ENCODE measurements around the gene RPLP2.

The RPLP2 gene

DNA sequence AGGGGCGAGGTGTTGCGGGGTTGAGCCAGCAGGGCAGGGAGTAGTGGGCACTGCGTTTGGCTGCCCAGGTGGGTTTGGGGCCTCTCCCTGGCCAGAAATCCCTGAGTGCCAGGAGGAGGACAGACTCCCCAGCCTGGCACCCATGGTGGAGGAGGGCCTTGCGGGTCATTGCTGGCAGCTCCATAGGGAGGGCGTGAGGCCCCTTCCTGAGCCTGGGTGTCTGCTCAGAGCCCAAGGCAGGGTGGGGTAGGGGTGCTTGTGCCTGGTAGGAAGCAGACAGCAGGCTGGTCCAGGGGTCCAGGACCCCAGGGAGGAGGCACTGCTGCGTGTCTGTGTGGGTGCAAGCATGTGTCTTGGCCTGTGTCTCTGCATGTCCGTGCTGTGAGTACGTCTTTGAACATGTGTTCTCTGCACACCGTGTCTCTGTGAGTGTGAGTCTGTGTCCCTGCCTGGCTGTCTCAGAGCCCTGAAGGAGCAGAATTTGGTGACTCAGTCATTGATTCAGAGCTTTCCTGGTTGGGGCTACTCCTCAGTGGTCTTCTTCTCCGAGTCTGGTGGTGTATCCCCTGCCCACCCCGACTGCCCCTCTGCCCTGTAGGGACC is 36.8 kb downstream of the RPLP2 start:
- no peak for DNase-seq (ENCODE audit: extremely low read depth in 1 of 2, low read depth in 1 of 2)

DNA sequence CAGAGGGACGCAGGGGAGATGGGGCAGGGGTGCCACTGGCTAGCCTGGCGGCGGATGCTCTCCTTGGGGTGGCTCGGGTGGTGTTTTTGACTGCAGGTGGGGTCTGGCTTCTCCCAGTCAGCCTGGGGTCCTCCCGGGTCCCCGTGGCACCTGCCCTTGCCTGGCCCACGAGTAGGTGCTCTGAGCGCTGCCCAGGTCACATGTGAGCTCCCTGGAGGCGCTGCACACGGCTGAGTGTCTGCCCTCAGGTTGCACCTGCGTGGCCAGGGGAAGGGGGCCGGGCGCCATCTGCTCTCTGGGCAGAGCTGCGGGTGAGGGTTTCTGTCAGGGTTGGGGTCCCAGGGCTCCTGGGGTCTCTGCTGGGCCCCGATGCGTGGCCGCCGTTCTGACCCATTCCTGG is 38.1 kb downstream of the RPLP2 start:
- no peak for DNase-seq (ENCODE audit: extremely low read depth in 1 of 2, low read depth in 1 of 2)

DNA sequence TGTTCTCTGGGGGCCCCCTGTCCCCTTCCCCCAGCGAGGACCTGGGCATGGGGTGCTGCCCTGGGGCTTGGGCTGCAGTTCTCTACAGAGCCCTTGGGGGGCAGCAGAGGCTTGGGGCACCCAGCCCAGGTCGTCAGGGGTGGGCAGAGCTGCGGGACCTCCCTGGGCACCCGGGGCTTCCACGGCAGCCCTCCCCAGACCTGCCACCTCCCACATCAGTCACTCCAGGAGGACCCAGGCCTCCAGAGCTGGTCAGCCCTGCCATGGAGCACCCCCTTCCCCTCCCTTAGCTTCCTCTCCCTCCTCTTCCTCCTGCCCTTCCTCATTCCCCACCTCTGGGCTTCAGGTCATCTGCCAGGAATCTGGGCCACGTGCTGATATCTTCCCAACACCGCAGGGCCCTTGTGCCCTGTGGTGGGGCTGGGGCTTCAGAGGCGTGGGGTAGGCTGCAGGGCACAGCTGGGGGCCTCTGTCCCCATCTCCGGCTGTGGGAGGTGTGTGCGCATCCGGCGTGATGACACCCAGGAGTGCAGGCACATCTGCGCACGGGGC is 38.7 kb downstream of the RPLP2 start:
- no peak for DNase-seq (ENCODE audit: extremely low read depth in 1 of 2, low read depth in 1 of 2)

DNA sequence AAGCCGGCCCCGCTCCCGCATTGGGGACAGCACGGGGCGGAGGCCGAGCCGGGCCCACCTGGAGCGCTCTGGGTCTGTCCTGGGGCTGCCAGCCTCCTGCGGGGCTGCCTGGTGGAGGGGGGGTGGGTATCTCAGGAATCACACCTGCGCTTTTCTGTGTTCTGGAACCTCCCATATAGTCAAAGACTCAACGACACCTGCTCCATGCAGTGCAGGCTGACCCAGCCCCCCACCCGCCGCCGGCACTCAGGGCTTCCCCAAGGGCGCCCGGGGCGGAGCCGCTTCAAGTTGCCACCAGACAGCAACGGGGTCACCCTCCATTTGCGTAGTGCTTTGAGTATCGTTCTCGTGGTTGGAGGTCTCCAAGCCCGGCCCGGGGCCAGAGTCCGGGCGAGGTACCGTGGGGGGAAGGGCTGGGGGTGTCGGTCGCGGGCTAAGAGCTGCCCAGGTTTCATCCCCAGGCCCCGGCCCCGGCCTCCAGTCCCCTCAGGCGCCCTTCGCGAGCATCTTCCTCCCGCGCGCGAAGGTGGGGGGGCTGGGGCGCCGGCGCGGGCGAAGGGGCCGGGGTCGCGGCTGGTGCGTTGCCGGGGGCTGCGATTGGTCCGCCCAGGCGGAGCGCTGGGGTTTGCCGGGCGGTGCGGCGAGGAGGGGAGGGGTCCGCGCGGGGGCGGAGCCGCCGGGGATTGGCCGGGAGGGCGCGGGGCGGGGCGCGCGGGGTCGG is 39.5 kb downstream of the RPLP2 start:
- DNase-seq (ENCODE audit: extremely low read depth in 1 of 2, low read depth in 1 of 2), result no peak

DNA sequence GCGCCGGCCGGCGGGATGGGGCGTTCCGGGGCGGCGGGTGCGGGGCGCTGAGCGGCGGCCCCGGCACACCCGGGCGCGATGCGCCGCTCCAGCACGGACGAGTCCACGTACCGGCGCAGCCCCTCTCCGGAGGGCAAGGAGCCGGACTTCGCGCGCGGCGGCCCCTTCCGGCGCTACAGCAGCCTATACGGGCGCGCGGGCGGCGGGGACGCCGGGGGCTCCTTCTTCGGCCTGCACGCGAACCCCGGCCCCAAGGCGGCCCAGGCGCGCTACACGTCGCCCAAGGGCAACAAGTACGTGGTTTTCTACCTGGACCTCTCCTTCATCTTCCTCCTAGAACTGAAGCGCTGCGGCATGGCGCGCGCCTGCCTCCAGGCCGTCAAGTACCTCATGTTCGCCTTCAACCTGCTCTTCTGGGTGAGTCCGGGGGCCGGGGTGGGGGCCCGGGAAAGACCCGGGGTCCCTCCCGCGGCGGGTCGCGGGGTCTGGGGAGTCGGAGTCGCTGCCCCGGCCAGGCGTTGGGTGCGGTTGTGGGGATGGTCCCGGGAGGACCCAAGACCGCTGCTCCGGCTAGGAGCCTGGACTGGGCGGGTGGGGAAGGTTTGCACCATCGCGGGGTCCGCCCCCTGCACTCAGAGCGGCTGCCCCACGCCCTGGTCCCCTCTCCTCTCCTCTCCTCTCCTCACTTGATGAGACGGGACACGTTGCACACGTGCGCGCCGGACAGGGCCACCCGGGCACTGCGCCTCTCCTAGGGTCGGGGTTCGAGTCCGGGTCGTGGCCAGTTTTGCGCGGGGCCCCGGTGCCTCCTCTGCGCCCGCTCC is 40.4 kb downstream of the RPLP2 start:
- no peak for DNase-seq (ENCODE audit: extremely low read depth in 1 of 2, low read depth in 1 of 2)

DNA sequence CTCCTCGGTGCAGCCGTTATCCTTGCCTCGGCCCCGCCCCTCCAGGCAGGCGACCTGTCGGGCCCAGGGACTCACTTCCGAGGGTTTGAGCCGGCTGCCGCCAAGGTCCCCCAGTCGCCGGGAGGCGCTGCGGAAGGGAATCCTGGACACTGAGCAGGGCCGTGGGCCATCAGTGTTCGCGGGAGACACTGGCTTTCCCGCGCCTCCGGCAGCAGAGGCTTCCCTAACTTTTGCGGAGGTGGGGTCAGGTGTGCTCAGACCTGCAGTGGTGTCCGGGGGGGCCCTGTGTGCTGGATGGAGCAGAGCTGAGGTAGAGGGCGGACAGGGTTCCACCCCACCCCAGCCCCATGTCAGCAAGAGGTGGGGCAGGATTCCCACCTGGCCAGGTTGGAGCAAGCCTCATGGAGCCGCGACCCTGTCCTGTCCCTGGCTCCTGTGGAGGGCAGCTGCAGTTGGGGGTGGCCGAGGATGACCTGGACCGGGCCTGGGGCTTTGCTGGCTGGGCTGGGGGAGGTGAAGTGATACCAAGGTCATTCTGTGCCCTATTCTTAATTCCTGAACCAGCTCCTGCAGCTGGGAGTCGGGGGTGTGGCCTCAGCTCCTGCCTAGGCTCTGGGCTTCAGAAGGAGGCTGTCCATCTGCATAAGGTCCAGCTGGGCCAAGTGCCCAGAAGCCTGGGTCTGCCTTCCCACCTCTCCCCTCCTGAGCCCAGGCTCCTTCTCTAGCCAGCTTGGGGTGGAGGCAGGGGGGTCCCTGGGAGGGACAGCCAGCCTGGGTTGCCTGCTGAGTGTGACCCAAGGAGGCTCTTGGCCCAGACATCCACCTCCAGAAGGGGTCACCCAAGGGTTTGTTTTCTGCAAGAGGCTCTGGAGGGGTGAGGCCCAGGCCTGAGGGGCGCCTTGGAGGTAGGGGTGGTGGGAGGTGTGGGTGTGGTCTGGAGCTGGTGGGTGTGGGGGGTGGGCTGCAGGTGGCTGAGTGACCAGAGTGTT is 41.3 kb downstream of the RPLP2 start:
- no peak for DNase-seq (ENCODE audit: extremely low read depth in 1 of 2, low read depth in 1 of 2)

DNA sequence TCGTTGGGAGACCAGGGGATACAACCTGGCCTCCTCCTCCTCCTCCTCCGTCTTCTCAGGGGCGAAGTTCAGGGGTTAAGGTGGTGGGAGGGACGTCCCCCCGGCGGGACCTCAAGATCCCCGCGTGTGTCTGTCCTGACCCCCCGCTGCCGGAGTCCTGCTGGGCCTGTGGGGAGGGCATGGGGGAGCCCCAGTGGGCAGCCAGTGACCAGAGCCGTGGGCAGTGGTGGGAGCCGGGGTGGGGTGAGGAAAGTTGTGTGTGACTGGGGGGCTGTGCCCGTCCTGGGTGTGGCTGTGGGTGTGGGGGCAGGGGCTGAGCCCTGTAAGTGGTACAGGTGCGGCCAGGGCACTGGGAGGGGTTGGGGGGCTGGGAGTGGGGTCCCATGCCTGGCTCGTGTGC is 43.0 kb downstream of the RPLP2 start:
- DNase-seq (ENCODE audit: extremely low read depth in 1 of 2, low read depth in 1 of 2), result no peak

DNA sequence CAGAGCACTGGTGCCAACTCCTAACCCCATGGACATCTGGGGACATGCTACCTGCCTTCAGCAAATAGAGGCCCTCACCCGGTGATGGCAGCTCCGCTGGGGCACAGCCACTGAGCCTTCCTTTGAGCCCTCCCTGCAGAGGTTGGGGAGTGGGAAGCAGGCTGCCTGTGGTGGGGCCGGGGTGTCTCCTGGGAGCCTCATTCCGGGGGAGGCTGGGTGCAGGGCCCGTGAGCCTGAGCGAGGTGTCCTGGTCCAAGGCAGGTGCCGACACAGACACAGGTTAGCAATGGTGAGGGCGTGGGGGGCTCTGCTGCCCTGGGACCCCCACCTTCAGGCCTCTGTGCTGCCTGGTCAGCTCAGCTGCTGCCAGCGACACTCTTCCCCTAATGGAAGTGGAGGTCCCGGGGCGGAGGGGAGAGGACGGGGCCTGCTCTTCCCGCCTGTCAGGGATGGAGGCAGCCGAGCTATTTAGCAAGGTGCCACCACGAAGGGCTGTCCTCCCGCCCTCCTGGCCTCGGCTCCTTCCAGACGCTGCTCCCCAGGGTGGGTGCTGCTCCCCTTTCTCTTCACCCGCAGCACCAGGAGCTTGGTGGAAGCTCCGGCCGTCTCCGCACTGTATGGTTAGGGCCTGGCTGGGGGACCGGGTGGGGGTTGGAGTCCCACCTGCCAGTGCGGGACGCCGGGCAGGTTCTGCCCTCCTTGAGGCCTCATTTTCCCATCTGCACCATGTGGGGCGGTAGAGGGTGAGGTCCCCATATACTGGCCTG is 44.1 kb downstream of the RPLP2 start:
- DNase-seq (ENCODE audit: extremely low read depth in 1 of 2, low read depth in 1 of 2), result no peak

DNA sequence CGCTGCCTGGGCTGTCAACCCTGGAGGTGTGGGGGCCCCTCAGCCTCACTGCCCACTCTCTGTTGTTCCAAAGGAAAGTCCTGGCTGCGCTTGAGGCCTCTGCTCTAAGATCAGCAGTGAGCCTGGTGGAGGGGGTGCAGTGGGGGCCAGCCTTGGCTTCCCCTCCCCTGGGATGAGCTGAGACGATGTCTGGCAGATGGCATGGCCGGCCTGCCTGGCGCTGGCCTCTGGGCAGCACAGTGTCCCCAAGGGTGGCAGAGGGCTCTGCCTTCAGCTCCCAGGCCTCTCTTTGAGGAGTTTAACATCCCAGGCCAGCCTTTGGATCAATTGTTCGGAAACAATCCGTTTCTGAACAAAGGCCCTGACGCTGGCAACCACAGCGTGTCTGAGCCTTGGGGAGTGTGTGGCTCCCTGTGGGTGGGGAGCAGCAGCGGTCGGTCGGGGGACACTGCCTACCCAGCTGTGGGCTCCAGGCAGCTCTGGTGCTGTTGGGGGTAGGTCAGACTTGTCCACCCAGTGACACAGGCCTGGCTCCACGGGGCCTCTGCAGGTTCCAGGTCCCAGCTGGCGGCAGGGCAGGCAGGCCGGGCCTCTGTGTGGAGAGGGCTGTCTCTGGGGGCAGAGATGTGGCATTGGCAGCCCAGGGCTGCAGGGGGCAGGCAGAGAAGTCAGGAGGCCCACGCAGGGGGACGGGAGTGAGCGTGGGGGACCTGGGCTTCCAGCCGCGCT is 45.0 kb downstream of the RPLP2 start:
- DNase-seq (ENCODE audit: extremely low read depth in 1 of 2, low read depth in 1 of 2), result no peak

DNA sequence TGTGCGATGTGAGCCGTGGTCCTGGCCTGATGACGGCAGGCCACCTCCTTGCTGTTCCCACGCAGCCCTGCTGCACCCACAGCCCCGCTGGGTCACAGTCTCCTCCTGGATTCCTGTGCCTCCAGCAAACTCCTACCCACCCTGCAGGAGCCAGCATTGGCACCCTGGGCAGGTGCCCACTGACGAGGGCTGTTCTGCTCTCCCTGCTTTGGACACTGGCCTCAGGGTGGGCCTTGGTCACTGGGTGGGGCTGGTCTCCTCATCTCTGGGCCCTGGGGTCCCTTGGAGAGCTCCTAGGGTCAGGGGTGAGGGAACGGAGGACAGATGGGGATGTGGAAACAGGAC is 45.5 kb downstream of the RPLP2 start:
- DNase-seq (ENCODE audit: extremely low read depth in 1 of 2, low read depth in 1 of 2), result no peak

DNA sequence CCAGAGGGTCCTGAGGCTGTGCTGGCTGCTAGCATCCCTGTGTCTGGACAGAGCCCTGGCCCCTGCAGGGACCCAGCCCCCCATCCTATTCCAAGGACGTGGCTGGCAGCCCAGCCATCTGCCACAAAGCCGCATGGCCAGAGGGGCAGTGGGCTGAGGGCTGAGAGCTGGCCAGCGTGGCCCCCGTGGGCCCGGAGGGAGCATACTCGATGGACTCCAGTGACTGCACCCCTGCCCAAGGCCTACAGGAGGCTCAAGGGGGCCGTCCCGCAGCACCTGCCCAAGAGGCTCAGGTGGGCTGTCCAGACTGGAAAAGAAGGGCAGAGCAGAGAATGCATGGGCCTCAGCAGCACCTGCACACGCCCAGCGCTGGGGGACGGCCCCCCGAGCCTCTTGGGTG is 46.0 kb downstream of the RPLP2 start:
- no peak for DNase-seq (ENCODE audit: extremely low read depth in 1 of 2, low read depth in 1 of 2)

DNA sequence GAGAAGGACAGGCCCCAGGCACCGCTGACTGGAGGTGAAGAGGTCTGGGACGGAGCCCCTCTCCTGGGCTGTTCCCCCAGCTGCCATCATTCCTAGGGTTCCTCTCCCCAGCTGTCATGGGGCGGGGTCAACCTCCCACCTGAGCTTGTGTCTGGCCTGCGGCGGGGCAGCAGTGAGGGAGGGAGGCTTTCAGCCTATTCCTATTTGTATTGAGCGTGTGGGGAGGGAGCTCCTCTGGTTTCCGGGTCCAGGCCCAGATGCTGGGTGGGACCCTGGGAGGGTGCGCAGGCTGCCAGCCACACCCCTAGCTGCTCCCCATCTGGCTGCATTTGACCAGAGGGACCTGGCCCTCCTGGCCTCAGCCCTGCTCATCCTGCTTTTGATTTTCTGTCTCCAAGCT is 46.6 kb downstream of the RPLP2 start:
- DNase-seq (ENCODE audit: extremely low read depth in 1 of 2, low read depth in 1 of 2), result no peak

DNA sequence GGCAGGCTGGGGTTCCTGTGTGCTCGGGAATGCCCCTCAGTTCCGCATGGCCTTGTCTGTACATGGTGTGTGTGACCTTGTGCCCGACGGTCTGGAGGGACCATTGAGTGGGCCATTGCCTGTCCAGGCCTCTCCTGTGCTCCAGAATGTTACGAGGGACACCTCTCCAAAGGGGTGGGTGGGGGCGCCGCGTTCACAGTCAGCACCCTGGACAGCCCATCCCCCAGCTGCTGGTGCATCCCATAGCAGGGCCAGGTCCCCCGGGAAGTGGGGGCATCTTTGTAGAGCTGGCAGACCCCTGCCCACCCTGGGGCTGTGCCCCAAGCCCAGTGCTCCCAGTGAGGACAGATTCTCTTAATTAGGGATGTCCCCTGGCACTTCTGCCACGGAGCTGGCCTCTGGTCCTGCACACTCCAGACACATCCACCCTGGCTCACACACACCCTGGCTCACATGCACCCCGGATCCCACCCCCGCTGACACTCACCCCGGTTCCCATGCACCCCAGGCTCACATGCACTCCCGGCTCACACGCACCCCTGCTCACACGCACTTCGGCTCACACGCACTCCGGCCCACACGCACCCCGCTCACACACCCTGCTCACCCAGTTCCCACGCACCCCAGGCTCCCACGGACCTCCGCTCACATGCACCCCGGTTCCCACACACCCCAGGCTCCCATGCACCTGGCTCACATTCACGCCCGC is 48.4 kb downstream of the RPLP2 start:
- DNase-seq (ENCODE audit: extremely low read depth in 1 of 2, low read depth in 1 of 2), result no peak

DNA sequence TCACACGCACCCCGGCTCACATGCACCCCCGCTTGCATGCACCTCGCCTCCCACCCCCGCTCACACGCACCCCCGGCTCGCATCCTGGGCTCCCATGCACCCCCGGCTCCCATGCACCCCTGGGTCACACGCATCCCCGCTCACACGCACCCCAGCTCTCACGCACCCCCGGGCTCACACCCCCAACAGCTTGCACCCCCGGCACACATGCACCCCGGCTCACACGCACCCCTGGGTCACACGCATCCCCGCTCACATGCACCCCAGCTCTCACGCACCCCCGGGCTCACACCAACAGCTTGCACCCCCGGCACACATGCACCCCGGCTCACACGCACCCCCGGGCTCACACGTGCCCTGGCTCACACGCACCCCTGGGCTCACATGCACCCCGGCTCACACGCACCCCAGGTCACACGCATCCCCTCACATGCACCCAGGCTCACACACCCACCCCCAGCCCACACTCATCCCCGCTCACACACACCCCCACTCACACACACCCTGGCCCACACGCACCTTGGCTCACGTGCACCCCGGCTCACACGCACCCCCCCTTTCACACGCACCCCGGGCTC is 49.1 kb downstream of the RPLP2 start:
- no peak for DNase-seq (ENCODE audit: extremely low read depth in 1 of 2, low read depth in 1 of 2)

DNA sequence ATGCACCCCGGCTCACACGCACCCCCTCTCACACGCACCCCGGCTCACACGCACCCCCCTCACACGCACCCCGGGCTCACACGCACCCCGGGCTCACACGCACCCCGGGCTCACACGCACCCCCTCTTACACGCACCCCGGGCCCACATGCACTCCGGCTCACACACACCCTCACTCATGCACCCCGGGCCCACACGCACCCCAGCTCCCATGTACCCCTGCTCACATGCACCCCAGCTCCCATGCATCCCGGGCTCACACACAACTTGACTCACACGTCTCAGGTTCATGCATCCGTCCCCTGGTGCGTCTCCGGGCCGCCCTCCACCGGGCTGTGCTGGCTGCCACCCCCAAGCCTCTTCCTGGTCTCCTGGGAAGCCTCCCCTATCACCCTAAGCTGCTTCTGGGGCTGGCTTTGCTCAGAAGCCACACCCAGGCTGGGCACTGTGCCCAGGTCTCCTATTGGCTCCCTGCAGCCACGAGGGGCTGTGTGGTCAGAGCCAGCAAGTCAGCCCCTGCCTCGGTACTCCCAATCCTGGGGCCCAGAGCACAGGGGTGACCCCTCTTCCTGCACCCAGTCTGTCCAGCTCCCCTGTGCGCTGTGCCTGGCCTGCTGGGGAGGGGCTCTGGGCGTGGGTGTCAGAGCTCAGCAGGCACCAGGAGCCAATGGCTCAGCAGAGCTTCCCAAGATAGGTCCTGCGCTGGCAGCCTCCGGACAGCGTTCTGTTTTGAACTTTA is 49.8 kb downstream of the RPLP2 start:
- DNase-seq (ENCODE audit: extremely low read depth in 1 of 2, low read depth in 1 of 2), result no peak

DNA sequence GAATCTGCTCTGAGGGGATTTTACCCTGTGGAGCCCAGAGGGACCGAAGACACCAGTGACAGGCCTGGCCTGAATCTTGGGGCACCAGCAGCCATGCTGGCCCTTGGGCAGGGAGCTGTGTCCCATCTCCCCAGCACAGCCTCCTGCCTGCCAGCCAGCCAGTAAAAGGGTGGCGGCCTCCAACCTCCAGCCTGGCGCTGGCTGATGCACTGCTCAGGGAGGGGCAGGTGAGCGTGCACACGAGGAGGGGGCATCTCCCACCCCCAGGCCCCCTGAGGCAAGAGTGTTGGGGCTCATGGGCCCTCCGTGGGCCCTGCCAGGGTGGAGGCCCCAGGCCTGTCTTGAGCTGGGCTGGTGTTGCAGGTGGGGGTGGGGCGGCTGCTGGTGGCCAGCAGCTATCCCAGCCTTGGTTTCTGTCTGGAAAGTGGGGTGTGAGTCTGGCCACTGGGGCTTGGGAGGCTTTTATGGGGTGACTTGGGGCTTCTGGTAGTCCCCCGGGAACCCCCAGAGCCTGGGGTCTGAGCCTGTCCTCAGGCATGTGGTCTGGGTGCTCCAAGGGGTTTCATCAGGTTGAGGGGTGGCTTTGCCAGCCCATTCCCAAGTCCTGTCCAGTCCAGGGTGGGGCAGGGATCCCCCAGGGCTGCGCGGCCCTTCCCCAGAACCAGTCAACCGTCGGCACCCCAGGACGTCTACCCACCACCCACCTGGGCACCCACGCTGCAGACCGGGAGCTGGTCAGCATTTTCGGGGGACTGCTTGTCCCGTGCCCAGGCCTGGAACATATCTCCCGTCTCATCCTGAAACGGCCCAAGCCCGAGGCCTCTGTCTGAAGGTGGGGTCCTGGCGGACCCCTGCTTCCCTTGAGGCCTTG is 50.7 kb downstream of the RPLP2 start:
- DNase-seq (ENCODE audit: extremely low read depth in 1 of 2, low read depth in 1 of 2), result no peak

DNA sequence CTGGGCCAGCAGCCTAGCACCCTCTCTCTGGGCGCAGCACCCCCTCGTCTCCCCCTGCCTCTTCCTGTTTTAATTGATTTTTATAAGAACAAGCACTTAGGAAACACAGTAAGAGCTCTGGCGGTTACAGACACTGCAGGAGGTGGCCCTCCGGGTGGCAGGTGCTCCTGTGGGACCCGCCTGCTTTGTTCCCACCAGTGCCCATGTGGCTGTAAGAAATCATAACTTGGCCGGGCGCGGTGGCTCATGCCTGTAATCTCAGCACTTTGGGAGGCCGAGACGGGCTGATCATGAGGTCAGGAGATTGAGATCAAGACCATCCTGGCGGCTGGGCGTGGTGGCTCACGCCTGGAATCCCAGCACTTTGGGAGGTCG is 51.3 kb downstream of the RPLP2 start:
- no peak for DNase-seq (ENCODE audit: extremely low read depth in 1 of 2, low read depth in 1 of 2)
